NCI-H128 (cell line): Measurements from ENCODE around the gene TEX52.
"Not testable (repeated sequence)": the region's sequence is repeated elsewhere in the genome, so short reads cannot be mapped to it uniquely, and the experiment has no call there.

ENCODE experiments used
- DNase-seq: peaks from one replicate; lab custom pipeline; 2025; ENCODE audit not compliant: unreplicated experiment; lab: John Stamatoyannopoulos, UW

Gene TEX52

DNA sequence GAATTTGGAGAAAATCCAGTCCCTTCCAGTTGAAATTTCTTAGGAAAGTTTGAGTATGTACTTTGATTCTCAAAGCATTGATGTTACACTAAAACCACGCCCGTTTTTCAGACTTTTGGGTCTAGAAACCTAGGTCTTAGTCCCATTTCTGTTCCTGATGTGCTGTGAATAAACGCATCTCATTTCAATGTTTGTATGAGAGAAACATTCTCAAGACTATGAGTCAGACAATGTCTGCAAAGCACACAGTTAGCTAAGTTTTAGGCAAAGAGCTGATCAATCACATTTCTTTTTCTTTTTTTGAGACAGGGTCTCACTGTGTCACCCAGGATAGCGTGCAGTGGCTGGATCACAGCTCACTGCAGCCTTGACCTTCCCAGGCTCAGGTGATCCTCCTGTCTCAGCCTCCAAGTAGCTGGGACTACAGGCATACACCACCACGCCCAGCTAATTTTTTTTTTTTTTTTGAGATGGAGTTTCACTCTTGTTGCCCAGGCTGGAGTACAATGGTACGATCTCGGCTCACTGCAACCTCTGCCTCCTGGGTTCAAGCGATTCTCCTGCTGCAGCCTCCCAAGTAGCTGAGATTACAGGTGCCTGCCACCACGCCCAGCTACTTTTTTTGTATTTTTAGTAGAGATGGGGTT lies 12.3 kb upstream of the TEX52 start:
- DNase-seq = not testable (repeated sequence)

DNA sequence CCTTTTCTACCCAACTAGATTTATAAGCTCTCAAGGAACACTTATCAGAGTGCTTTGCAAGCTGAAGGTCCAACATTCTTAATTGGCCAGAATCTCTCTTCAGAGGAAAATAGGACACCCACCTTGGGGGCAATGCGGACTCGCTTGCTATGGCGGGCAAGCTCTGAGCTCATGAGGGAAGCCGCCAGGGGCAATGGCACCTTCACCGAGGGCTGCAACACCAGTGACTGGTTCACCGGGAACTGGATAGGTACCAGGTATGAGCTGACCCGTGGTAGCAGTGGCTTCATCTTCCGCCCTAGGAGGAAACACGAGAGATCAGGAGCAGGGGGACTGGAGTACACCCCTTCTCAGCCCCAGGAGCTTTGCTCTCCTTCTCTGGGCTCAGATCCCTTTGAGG lies 7.4 kb upstream of the TEX52 start:
- DNase-seq = no peak

DNA sequence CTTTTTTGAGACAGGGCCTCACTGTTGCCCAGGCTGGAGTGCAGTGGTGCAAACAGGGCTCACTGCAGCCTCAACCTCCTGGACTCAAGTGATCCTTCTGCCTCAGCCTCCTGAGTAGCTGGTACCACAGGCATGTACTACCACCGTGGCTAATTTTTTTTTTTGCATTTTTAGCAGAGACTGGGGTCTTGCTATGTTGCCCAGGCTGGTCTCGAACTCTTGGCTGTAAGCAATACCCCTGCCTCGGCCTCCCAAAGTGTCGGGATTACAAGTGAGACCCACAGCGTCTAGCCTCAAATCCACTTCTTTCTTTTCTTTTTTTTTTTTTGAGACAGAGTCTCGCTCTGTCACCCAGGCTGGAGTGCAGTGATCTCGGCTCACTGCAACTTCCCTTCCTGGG lies 6.6 kb upstream of the TEX52 start:
- not testable (repeated sequence) for DNase-seq

DNA sequence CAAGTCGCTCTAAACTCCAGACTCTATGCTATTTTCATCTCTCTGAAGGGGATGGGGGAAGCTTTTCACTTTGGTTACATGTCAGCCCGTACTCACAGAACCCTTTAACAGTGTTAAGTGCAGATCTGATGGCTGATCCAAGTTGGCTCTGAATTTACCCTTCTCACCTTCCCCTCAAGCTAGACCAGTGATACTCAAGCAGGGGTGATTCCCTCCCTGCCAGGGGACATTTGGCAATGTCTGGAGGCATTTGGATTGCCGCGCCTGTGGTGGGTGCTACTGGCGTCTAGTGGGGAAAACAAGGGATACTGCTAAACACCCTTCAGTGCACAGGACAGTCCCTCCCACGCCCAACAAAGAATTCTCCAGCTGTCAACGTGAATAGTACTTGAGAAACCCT lies 6.0 kb upstream of the TEX52 start:
- DNase-seq = no peak

DNA sequence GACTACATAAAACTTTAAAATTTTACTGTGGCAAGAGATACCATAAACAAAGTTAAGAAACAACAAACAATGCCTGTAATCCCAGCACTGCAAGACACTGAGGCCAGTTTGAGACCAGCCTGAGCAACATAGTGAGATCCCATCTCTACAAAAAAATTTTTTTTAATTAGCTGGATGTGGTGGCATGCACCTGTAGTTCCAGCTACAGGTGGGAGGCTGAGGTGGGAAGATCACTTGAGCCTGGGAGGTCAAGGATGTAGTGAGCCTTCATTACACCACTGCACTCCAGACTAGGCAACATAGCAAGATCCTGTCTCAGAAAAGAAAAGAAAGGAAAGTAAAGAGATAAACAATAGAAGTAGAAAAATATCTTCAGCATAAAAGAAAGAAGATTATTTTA lies 3.3 kb upstream of the TEX52 start:
- no peak for DNase-seq

DNA sequence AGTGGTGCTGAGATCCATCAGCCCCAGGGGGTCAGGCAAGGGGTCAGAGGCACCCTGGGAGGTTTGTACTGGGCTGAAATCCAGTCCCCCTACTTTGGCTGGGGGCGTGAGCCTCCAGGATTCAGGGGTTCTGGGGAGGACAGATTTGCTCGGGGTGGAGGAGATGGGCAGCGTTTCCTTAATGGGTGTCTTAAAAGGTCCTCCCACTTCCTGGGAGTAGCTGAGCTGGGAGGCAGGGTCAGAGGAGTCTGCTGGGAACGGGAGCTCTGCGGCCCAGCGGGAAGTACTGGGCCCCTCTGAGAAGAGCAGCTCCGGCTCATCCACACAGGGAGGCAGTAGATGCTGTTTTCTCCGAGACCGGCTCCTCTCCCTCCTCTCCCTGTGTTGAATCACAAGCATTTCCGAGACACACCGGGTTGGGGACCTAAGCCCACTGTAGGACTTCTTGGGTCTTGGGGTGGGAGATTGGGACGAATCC lies 2.1 kb upstream of the TEX52 start:
- no peak for DNase-seq

DNA sequence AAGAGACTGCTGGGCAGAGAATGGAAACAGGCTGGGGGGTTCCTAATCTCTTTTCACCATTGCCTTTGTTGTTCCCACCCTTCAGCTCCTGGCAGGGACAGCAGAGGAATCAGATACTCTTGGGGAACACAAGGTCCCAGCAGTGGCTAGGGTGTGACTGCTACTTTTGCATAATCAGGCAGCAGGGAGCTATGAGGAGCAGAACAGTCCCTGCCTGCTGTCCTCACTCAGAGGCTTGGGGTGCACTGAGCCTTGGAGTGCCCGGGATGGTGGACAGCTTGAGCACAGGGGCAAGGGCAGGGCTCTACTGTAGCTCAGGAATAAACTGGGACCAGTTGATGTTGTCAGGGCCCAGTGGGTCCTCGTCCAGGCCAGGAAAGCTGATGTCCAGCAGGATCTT lies 1.5 kb upstream of the TEX52 start:
- no peak for DNase-seq

DNA sequence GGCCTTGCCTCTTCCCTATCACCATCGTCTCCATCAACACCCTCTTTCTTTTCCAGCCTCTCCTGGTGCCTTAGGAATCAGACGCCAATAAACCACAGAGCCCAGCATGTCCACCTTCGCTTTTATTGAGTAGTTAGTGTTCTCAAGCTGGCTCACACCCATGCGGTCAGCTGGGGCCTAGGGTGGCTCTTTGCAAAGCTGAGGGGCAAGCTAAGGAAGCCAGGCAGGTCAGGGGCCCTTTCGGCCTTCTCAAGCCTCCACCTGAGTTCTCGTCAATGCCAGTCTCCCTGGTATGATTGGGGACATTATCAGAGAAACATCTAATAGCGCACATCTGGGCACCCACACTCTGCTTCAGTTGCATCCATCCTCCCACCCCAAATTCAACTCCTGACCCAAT lies 737 bp upstream of the TEX52 start:
- DNase-seq = no peak

DNA sequence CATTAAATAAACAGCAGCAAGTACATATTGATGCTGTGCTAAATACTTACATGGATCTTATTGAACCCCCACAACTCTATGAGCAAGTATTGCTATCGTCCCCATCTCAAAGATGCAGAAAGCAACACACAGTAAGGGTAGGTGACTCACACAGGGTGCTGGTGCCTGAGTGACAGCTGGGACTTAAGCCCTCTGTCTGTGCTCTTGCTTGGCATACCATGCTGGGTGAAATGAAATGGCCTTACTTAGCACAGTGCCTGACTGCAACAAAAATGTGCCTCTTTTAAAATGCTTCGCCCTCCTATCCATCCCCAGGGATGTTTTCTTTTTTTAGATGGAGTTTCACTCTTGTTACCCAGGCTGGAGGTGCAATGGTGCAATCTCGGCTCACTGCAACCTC lies 788 bp downstream of the TEX52 start:
- DNase-seq = no peak

DNA sequence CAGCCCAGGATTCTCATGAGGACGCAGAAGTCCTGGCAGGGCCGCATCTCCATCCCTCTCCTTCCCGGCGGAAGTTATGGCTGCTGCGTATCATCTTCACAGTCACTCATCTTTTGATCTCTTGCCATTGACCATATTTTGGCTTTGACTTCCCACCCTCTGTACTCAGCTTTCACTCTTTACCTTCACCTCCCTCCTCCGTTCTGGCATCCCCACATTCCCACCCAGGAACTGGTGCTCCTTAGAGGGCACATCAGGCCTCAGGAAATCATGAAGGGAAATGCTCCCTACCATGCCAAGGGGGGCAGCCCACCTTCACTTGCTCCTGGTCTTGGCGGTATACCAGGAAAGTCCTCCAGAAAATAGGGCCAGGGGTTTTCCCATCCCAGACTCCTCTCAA lies 1.3 kb downstream of the TEX52 start:
- no peak for DNase-seq

DNA sequence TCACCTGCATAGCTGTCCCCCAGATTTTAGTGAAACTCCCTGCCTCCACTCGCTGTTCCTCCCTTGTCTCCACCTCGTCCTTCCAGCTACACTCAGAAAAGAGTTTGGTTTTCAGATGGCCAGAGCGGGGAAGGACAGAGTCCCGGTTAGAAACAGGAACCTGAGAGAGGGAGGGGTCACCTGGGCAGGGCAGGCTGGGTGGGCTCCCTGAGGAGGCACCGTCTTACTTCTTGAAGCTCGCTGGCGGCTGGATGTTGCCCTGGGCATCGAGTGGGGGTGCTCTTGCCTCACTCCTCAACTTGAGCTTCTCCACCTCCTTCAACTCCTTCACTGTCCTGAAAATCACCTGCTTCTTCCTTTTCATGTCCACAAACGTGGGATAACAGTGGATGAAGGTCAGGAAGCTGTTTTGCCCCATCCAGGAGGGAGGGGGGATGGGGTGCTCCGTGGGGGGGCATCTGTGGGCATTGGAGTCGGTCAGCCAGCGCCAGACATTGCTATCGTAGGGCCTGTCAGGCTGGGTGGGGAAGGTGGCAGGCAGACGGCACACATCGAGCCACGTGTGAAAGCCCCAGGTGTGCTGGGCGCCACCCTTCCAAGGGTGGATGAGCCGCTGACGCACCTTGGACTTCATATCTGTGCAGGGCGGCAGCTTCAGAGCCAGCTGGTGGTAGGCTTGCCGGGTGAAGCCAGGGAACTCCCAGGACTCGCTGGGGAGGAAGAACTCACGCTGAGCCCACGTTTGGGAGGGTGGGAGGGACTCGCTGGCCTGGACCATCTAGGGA lies 2.0 kb downstream of the TEX52 start:
- DNase-seq = no peak

DNA sequence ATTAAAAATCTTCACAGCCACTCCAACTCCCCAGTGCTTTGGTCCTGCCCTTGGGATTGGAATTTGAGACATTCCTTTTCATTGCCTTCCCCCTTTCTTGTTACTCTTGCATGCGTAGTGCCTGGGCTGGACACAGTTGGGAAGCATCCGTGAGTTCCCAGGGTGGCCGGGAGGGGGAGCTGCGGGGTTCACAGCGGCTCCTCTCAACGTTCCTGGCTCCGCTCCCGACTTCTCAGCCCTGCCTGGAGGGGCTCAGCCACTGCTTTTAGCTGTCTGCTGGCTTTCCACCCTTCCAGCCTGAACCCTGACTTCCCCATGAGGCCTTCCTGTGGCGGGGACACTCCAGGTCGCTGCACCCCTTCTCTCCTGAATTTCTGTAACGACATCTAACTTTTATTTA lies 3.2 kb downstream of the TEX52 start:
- peak; percentile 35 for DNase-seq

DNA sequence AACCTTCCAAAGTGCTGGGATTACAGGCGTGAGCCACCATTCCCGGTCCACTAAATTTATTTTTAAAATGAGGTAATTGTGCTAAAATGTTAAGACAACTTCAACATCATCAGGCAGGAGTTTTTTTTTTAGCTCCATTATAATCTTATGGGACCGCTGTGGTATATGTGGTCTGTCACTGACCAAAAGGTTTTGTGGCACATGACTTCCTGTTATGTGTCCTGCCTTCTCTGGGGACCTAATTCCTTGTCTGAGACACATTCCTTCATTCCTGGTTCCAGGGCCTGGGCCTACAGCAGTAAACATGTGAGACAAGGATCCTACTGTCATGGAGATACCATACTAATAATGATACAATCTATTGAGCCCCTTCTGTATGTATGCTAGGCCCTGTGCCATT lies 4.9 kb downstream of the TEX52 start:
- DNase-seq = no peak

DNA sequence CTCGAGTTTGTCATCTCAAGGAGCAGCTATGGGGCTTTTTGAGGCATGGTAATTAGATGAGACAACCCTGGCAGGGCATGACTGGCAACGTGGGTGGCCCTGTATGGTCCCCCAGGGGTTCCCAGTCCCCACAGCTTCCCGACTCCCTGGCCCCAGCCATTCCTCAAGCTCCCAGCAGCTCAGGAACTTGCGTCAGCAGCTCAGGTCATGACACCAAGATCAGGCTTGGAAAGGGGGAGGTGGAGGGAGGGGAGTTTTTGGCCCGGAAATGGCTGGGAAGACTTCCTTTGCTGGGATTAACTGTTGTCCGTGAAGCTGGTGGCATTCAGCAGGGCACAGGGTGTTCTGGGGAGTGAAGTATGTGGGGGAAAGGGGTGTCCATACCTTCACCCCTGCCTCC lies 11.6 kb downstream of the TEX52 start:
- no peak for DNase-seq

DNA sequence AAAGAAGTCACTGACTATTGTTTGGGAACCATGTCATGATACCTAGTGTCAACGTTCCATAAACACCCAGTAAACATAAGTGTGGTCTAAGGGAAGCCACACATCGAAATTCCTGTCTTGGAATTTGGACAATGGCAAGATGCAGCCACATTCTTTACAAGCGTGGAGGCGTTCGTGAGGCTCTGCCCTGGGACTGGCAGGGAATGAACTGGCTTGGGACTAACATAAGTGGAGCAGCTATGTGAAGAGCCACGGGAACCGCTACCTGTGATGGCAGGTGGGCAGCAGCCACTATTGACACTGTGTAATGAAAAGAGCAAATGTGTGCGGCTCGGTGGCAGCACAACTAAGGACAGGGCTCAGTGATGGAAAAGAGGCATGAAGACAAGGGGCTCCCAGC lies 12.1 kb downstream of the TEX52 start:
- DNase-seq = no peak

DNA sequence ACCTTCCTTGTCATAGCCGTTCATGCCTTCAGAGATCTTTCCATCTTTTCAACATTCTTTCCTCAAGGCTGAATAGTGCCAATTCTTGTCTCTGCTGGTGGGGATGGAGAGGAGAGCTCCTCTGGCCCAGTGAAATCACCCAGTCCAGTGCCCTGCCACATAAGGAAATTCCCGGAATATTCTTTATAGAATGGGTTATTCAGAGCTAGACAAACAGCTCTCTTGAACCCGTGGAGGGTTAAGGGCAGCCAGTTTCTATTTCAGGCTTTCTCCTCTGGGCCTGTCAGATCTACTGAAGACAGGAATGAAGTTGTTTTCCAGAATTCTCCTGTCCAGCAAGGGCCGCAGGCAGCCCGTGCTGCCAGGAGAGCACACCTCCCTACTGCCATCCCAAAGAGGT lies 13.9 kb downstream of the TEX52 start:
- no peak for DNase-seq

DNA sequence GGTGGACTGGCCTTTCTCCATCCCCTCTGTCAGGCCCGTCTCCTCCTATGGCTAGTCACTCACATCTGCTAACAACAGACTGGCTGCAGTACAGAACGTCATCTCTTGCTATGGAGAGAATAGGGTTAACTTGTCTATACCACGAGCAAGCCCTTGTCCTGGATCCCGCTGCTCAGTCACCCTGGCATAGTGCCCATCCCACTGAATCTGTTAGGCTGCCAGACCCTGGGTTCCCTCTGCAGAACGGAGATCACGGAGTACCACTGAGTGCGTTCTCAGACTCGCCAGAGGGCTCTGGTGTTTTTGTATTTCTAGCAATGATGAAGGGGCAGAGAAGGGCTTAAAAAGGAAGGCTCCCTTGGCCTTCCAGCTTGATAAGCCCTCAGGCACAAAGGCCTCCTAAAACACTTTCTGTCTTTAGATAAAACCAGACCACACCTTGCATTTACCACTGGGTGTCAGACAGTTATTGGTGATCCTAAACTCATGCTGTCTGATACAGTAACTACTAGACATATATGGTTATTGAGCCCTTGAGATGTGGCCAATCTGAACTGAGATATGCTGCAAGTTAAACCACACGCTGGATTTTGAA lies 15.7 kb downstream of the TEX52 start:
- DNase-seq = no peak

DNA sequence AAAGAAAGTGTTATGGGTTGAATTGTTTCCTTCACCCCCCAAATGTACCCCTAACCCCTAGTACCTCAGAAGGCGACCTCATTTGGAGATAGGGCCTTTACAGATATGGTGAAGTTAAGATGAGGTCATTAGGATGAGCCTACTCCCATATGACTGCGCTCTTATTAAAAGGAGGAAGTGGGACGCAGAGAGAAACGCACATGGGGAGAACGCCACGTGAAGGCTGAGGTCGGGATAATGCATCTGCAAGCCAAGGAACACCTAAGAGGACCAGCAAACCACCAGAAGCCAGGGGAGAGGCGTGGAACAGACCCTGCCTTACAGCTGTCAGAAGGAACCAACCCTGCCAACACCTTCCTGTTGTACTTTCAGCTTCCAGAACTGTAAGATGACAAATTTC lies 20.3 kb downstream of the TEX52 start:
- no peak for DNase-seq

DNA sequence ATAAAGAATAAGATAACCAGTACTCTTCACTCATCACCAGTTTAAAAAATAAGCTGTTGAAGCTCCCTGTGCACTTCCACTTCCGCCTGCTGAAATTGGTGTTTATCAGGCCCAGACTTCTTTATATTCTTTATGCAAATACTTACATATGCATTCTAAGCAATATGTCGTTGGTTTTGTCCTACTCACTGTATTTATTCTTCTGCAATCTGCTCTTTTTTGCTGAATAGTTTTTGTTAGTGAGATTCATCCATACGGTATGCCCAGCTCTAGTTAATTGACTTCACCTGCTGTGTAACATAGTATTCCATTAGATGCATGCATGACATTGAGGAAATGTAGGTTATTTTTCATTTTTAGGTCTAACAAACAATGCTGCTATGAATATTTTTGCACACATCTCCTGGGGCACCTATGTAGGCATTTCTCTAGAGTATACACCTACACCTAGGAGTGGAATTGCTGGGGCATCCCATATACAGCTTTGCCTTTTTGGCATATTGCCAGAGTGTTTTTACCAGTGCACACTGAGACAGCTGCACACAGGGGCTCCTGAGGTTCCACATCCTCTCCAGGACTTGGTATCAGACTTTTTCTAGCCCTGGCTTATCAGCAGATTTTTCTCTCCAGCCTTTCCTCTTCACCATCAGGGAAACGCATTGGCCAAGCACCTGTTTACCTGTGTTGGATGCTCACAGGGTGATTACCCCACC lies 21.0 kb downstream of the TEX52 start:
- DNase-seq = no peak

DNA sequence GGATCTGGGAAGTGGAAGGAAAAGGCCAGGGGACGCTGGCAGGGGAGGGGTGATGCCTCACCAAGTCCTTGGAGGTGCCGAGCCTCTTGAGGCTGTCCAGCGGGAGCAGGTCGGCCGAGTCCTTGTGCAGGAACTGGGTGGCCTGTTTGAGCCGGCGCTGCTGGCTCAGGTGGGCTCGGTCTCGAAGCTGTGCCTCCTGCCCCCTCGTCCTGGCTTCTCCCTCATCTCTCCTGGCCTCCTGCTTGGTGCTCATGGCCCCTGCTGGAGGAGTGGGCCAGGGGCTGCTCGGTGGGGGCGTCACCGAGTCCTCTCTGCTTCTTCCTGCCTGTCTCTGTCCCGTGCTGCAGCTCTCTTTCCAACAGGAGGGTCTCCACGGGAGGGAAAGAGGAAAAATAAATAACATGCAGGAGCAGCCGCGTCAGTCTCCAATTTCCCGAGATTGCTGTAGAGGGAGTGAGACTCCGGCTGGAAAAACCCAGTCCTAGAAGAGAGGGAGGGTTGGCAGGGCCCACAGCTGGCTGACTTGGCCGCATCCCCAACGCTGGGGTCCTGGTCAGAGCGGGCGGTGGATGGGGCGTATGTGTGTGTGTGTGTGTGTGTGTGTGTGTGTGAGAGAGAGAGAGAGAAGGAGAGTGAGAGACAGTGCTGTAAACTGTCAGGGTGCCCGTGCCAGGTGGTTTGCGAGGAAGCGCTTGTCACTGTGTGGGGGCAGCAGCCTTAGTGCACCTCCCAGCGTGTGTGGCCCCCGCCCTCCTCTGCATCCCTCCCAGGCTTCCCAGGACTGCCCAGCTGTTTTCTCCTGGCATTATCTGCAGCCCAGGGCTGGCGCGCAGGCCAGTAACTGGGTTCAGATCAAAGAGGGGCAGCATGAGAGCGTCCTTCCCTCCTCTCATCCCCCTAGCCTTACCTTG lies 22.0 kb downstream of the TEX52 start, which contains the start of gene NRIP2:
Gene NRIP2, minus strand, starts transcription at position 455 of the 911 bp plus-strand sequence. Its CDS starts 52 bp downstream, at position 403.
- no peak for DNase-seq

DNA sequence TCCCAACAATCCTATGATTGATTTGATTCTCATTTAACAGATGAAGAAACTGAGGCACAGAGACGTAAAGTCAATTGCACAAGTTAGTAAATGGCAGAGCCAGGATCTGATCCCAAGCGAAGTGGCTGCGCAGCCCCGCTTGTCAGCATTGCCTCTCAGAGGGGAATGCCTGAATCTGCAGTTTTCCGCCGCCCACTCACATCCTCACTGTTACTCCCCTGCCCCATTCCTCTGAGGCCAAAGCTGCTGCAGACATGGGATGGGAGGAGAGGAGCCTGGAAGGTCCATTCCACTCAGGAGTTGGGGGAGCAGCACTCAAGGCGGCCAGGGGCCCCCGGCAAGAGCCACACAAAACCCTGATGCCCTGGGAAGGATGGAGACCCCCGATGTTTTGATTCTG lies 23.0 kb downstream of the TEX52 start:
- no peak for DNase-seq
